ENCODE data around the gene RSBN1. TPM values are rescaled to one million over a fixed set of nuclear protein-coding genes. Genes with fewer than 3 reads are reported as not detected.

RSBN1 gene
- polyA plus RNA-seq, 1 of the 3 experiments (the other 2 are of a cell fraction) = 4.0 TPM

DNA sequence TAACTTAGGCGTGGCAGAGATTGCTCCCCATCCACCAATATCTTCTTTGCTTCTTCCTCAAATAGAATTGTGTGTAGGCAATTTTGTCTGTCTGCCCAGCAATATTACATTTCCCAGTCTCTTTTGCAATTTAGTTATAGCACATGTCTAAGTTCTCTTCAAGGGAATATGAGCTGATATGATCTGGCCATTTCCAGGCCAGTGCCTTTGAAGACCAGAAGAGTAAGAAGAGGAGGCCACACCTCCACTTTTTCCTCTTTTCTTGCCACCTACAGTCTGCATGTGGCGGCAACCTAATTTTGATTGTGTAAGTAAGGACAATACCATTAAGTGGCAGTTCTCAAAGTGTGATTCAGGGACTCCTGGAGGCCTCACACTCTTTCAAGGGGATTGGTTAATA lies 6.3 kb upstream of the RSBN1 start:
- Histone ChIP-seq H3K36me3 (replicated peaks in 1 of 2; ENCODE audit: control insufficient read depth in 1 of 2, insufficient read depth in 2 of 2, low read length in 1 of 2) (no peaks in the 10 kb centered on the region), H2AFZ (ENCODE audit: low read depth) (no peak overlapping the region), H3K27ac (ENCODE audit: low read depth in 2 of 2, low read length in 1 of 2) (no peak overlapping the region), H4K20me1 (ENCODE audit: insufficient read depth) (no peaks in the 10 kb centered on the region), H3K79me2 (ENCODE audit: insufficient read depth) (no peaks in the 10 kb centered on the region), H3K9me3 (no peaks in the 10 kb centered on the region), H3K4me2 (no peak overlapping the region), H3K4me1 (ENCODE audit: control insufficient read depth in 1 of 2, insufficient read depth in 2 of 2, low read depth in 1 of 2, low read length in 1 of 2) (no peaks in the 10 kb centered on the region), H3K27me3 (ENCODE audit: insufficient read depth) (no peaks in the 10 kb centered on the region), H3K9me2 (no peaks in the 10 kb centered on the region), H3K4me3 (ENCODE audit: low read depth in 2 of 2, low read length in 1 of 2) (no peak overlapping the region), H3F3A (replicated peaks; ENCODE audit: insufficient read depth) (peaks cover 10% of the 10 kb centered on the region), H3K9ac (no peak overlapping the region)
- CTCF ChIA-PET = interaction anchor here (1.9 to 3.2 kb wide), 3 partner anchors 17 to 160 kb away, joined by 6 to 9 read pairs (median 8); partner anchors contain the start of gene OLFML3
- DNase-seq = no peak
- POLR2A ChIA-PET = no interaction called here
- WGBS (ENCODE audit: low lambda C conversion rate) = 95% methylated on average over 2 of the region's 2 CpGs
- no peak for TF ChIP-seq TEAD4 (IDR thresholded peaks at IDR 0.05; ENCODE audit: borderline replicate concordance, insufficient read depth)
- TF ChIP-seq RFX5 (IDR thresholded peaks at IDR 0.05; ENCODE audit: low read length) = no peak
- TF ChIP-seq, protein P1, sequence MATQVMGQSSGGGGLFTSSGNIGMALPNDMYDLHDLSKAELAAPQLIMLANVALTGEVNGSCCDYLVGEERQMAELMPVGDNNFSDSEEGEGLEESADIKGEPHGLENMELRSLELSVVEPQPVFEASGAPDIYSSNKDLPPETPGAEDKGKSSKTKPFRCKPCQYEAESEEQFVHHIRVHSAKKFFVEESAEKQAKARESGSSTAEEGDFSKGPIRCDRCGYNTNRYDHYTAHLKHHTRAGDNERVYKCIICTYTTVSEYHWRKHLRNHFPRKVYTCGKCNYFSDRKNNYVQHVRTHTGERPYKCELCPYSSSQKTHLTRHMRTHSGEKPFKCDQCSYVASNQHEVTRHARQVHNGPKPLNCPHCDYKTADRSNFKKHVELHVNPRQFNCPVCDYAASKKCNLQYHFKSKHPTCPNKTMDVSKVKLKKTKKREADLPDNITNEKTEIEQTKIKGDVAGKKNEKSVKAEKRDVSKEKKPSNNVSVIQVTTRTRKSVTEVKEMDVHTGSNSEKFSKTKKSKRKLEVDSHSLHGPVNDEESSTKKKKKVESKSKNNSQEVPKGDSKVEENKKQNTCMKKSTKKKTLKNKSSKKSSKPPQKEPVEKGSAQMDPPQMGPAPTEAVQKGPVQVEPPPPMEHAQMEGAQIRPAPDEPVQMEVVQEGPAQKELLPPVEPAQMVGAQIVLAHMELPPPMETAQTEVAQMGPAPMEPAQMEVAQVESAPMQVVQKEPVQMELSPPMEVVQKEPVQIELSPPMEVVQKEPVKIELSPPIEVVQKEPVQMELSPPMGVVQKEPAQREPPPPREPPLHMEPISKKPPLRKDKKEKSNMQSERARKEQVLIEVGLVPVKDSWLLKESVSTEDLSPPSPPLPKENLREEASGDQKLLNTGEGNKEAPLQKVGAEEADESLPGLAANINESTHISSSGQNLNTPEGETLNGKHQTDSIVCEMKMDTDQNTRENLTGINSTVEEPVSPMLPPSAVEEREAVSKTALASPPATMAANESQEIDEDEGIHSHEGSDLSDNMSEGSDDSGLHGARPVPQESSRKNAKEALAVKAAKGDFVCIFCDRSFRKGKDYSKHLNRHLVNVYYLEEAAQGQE (IDR thresholded peaks at IDR 0.05; ENCODE audit: low read depth, low read length) = no peak
- no peak for TF ChIP-seq POLR2AphosphoS5 (IDR thresholded peaks at IDR 0.05; ENCODE audit: low read depth, low read length)
- TF ChIP-seq, protein P2, sequence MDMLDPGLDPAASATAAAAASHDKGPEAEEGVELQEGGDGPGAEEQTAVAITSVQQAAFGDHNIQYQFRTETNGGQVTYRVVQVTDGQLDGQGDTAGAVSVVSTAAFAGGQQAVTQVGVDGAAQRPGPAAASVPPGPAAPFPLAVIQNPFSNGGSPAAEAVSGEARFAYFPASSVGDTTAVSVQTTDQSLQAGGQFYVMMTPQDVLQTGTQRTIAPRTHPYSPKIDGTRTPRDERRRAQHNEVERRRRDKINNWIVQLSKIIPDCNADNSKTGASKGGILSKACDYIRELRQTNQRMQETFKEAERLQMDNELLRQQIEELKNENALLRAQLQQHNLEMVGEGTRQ (IDR thresholded peaks at IDR 0.05; ENCODE audit: borderline replicate concordance, low read depth, low read length) = no peak
- TF ChIP-seq FOXJ3 (CRISPR knock-in tag; IDR thresholded peaks at IDR 0.05) = no peak
- no peak for TF ChIP-seq RAD21 (IDR thresholded peaks at IDR 0.05; ENCODE audit: low read length)
- no peak for TF ChIP-seq SMC3 (IDR thresholded peaks at IDR 0.05; ENCODE audit: low read depth, low read length)
- TF ChIP-seq NRF1 (IDR thresholded peaks at IDR 0.05; ENCODE audit: low read depth, low read length) = no peak
- TF ChIP-seq TAF1 (IDR thresholded peaks at IDR 0.05; ENCODE audit: borderline replicate concordance, low read depth, low read length) = no peak

DNA sequence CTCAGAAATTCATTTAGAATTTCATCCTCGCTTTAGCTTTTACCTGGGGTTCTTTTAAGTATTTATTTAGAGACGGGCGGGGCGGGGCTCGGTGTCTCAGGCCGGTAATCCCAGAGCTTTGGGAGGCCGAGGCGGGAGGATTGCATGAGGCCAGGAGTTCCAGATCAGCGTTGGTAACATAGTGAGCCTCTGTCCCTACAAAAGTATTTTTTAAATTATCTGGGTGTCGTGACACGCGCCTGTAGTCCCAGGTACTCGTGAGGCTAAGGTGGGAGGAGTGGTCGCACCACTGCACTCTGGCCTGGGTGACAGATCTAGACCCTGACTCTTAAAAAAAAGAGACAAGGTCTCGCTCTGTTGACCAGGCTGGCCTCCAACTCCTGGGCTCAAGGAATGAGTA lies 942 bp upstream of the RSBN1 start:
- Histone ChIP-seq H3K79me2 (ENCODE audit: insufficient read depth) (peaks cover 35% of the 10 kb centered on the region), H3K27ac (ENCODE audit: low read depth in 2 of 2, low read length in 1 of 2) (peak overlapping the region in 1 of 2 experiments; percentile 75; a peak in 2 of 4 replicates), H2AFZ (ENCODE audit: low read depth) (peak overlapping the region; percentile 93), H3K4me1 (ENCODE audit: control insufficient read depth in 1 of 2, insufficient read depth in 2 of 2, low read depth in 1 of 2, low read length in 1 of 2) (peaks cover 5 to 17% of the 10 kb centered on the region in 2 experiments; a peak in 3 of 4 replicates), H3F3A (replicated peaks; ENCODE audit: insufficient read depth) (peaks cover 22% of the 10 kb centered on the region), H3K9me2 (no peaks in the 10 kb centered on the region), H3K9ac (no peak overlapping the region; the same call in 1 of the 2 replicates), H3K4me3 (ENCODE audit: low read depth in 2 of 2, low read length in 1 of 2) (no peak overlapping the region), H3K27me3 (ENCODE audit: insufficient read depth) (no peaks in the 10 kb centered on the region), H3K4me2 (no peak overlapping the region), H3K36me3 (replicated peaks in 1 of 2; ENCODE audit: control insufficient read depth in 1 of 2, insufficient read depth in 2 of 2, low read length in 1 of 2) (no peaks in the 10 kb centered on the region), H4K20me1 (ENCODE audit: insufficient read depth) (peaks cover 11% of the 10 kb centered on the region; the same call in 1 of the 2 replicates), H3K9me3 (no peaks in the 10 kb centered on the region)
- no peak for DNase-seq
- TF ChIP-seq SIN3A (IDR thresholded peaks at IDR 0.05; ENCODE audit: borderline replicate concordance, low read depth, low read length) (no peak), YY1 (IDR thresholded peaks at IDR 0.05; ENCODE audit: low read depth) (no peak), MEF2A (IDR thresholded peaks at IDR 0.05; ENCODE audit: borderline replicate concordance, low read depth) (no peak), RXRA (IDR thresholded peaks at IDR 0.05; ENCODE audit: borderline replicate concordance, low read depth) (no peak), TEAD4 (IDR thresholded peaks at IDR 0.05; ENCODE audit: borderline replicate concordance, insufficient read depth) (no peak), EP300 (IDR thresholded peaks at IDR 0.05; ENCODE audit: borderline replicate concordance in 1 of 2, low read depth in 1 of 2, low read length in 1 of 2) (no peak), RCOR1 (IDR thresholded peaks at IDR 0.05; ENCODE audit: low read length) (no peak), TCF12 (IDR thresholded peaks at IDR 0.05) (no peak)
- TF ChIP-seq, protein P3, sequence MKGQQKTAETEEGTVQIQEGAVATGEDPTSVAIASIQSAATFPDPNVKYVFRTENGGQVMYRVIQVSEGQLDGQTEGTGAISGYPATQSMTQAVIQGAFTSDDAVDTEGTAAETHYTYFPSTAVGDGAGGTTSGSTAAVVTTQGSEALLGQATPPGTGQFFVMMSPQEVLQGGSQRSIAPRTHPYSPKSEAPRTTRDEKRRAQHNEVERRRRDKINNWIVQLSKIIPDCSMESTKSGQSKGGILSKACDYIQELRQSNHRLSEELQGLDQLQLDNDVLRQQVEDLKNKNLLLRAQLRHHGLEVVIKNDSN (IDR thresholded peaks at IDR 0.05; ENCODE audit: borderline replicate concordance, low read depth) = no peak
- TF ChIP-seq, protein P4, sequence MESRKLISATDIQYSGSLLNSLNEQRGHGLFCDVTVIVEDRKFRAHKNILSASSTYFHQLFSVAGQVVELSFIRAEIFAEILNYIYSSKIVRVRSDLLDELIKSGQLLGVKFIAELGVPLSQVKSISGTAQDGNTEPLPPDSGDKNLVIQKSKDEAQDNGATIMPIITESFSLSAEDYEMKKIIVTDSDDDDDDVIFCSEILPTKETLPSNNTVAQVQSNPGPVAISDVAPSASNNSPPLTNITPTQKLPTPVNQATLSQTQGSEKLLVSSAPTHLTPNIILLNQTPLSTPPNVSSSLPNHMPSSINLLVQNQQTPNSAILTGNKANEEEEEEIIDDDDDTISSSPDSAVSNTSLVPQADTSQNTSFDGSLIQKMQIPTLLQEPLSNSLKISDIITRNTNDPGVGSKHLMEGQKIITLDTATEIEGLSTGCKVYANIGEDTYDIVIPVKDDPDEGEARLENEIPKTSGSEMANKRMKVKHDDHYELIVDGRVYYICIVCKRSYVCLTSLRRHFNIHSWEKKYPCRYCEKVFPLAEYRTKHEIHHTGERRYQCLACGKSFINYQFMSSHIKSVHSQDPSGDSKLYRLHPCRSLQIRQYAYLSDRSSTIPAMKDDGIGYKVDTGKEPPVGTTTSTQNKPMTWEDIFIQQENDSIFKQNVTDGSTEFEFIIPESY (IDR thresholded peaks at IDR 0.05; ENCODE audit: borderline replicate concordance, low read depth) = no peak
- ChIA-PET POLR2A (no interaction called here), CTCF (interaction anchor here (3.1 kb wide), 1 partner anchor 22 kb away, joined by 9 read pairs; no protein-coding TSS in a partner anchor)
- WGBS (ENCODE audit: low lambda C conversion rate) = 97% methylated on average over 15 of the region's 15 CpGs
